GM18508 (cell line): ENCODE data around the gene IFT52.

Experiments
- ATAC-seq: cut with Tn5 transposase; IDR thresholded peaks from one replicate; pipeline ENCODE4 v1.9.1; 2021; ENCODE audit warnings: moderate number of reproducible peaks; ENCODE audit not compliant: insufficient read depth, unreplicated experiment

IFT52 gene

GRCh38 chr20:43590392-43591303 is at the start of gene IFT52:
Gene IFT52, plus strand, starts transcription at chr20:43590937. Its CDS starts 3,762 bp downstream, at chr20:43594699.
- peak; percentile 78 for ATAC-seq

- ATAC-seq: no peak
Measured at GRCh38 chr20:43541214-43541613, 49.5 kb upstream of the IFT52 start.

GRCh38 chr20:43542161-43542560 is 48.6 kb upstream of the IFT52 start:
- no peak for ATAC-seq

- ATAC-seq: no peak
Measured at GRCh38 chr20:43542674-43543073, 48.1 kb upstream of the IFT52 start.

- ATAC-seq: no peak
Measured at GRCh38 chr20:43543138-43543537, 47.6 kb upstream of the IFT52 start.

- ATAC-seq: no peak
Measured at GRCh38 chr20:43544501-43544900, 46.2 kb upstream of the IFT52 start.

- ATAC-seq: no peak
Measured at GRCh38 chr20:43545837-43546578, 44.7 kb upstream of the IFT52 start.

GRCh38 chr20:43548273-43548880 is 42.4 kb upstream of the IFT52 start:
- ATAC-seq: no peak

GRCh38 chr20:43549416-43550065 is 41.2 kb upstream of the IFT52 start:
- no peak for ATAC-seq

- no peak for ATAC-seq
Measured at GRCh38 chr20:43550456-43550855, 40.3 kb upstream of the IFT52 start.

- ATAC-seq: no peak
Measured at GRCh38 chr20:43554369-43554768, 36.4 kb upstream of the IFT52 start.

GRCh38 chr20:43558412-43559146 is 32.2 kb upstream of the IFT52 start, which contains the start of gene SGK2:
Gene SGK2, plus strand, starts transcription at chr20:43559027. Its CDS starts 7,469 bp downstream, at chr20:43566496.
- no peak for ATAC-seq

- no peak for ATAC-seq
Measured at GRCh38 chr20:43559147-43559987, 31.4 kb upstream of the IFT52 start.

GRCh38 chr20:43560974-43561373 is 29.8 kb upstream of the IFT52 start:
- no peak for ATAC-seq

GRCh38 chr20:43563429-43563828 is 27.3 kb upstream of the IFT52 start:
- no peak for ATAC-seq

GRCh38 chr20:43563991-43564390 is 26.7 kb upstream of the IFT52 start:
- ATAC-seq: no peak

GRCh38 chr20:43564455-43564854 is 26.3 kb upstream of the IFT52 start:
- no peak for ATAC-seq

- no peak for ATAC-seq
Measured at GRCh38 chr20:43564993-43565757, 25.6 kb upstream of the IFT52 start.
